GM19043 (cell line): Measurements from ENCODE around the gene HUNK.
"Not testable (repeated sequence)": the region's sequence is repeated elsewhere in the genome, so short reads cannot be mapped to it uniquely, and the experiment has no call there.

Experiments
- ATAC-seq: cut with Tn5 transposase; IDR thresholded peaks from one replicate; pipeline ENCODE4 v1.9.1; 2021; ENCODE audit warnings: low read depth; ENCODE audit not compliant: unreplicated experiment

Gene HUNK

GRCh38 chr21:31946231-31946630 lies 73.4 kb downstream of the HUNK start:
- no peak for ATAC-seq

DNA sequence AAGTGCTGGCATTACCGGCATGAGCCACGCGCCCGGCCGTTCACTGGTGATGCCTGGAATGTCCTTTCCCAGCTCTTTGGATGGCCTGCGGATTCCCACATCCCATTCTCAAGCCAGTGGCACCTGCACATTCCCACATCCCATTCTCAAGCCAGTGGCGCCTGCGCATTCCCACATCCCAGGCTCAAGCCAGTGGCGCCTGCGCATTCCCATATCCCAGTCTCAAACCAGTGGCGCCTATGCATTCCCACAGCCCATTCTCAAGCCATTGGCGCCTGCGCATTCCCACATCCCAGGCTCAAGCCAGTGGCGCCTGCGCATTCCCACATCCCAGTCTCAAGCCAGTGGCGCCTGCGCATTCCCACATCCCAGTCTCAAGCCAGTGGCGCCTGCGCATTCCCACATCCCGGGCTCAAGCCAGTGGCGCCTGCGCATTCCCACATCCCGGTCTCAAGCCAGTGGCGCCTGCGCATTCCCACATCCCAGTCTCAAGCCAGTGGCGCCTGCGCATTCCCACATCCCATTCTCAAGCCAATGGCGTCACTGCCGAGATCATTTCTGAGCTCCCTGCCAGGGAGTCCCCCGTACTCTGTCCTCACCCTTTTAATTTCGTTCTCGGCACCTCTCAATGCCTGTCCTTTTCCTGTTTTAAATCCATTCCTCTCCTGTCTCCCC lies 74.2 kb downstream of the HUNK start:
- not testable (repeated sequence) for ATAC-seq

DNA sequence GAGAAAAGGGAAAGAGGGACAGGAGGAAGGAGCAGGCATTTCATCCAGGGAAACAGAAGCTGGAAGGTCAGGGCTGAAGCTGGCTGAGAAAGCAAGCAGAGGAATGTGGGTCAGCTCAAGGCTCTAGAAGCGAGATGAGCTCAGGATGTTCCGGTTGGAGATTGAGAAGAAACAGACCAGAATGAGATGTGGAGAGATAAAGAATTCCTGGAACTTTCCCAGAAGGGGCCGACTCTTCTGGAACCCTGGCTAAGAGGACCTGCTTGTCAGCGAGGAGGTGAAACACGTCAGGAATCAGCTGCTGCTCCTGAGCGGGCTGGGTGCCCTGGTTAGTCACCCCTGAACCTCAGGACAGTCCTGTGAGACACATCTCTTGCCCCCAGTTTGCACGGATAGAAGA lies 75.9 kb downstream of the HUNK start:
- no peak for ATAC-seq

- ATAC-seq, result no peak
Measured at GRCh38 chr21:31952828-31953227, 80.0 kb downstream of the HUNK start.

- ATAC-seq, result no peak
Measured at GRCh38 chr21:31957631-31958030, 84.8 kb downstream of the HUNK start.

- ATAC-seq, result no peak
Measured at GRCh38 chr21:31959881-31960280, 87.1 kb downstream of the HUNK start.

DNA sequence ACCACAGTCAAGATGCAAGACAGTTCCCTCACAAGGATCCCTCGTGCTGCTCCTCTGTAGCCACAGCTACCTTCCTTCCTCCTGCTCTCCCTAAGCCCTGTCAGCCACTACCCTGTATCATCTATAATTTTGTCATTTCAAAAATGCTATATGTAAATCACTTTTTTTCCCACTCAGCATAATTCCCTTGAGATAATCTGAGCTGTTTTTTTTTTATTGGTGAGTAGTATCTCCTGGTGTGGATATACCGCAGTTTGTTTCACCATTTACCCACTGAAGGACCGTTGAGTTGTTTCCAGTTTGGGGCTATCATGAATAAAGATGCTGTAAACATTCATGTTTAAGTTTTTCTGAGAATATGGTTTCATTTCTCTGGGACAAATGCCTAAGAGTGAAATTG lies 88.2 kb downstream of the HUNK start:
- no peak for ATAC-seq

- no peak for ATAC-seq
Measured at GRCh38 chr21:31961704-31962103, 88.9 kb downstream of the HUNK start.

GRCh38 chr21:31964692-31965091 lies 91.9 kb downstream of the HUNK start:
- no peak for ATAC-seq

DNA sequence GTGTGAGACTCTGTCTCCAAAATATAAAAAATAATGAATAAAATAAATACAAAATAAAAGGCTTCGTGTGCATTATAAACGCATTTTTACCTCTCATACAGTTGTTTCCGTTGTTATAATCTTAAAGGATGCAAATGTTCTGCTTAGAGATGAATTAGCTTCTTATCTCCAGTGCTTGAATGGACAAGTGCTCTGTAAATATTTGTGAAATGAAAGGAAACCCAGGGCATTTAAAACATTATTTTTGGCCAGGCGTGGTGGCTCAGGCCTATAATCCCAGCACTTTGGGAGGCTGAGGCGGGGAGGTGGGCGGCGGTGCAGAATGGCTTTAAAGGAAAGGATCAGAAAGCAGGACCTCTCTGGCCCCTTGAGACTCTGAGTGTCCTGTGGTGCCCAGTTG lies 94.5 kb downstream of the HUNK start:
- ATAC-seq, result no peak

DNA sequence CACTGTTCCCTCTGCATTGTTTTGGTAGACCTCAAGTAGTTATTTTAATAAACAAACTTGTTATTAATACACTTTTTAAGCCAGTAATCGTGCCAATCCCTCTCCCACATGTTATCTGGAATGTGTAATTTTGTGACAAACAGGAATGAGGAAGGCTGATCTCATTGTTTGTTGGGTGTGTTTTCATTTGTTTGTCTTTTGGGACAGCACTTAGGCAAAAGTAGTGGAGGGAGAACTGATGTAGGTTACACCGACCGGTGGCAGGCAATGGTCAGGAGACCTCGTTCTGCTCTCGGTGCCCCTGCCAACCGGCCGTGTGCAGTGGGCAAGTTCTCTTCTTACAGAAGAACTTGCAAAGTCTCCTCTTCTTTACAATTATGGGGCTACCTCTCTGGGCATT lies 99.8 kb downstream of the HUNK start:
- ATAC-seq, result no peak

- no peak for ATAC-seq
Measured at GRCh38 chr21:31973402-31973944, 100.7 kb downstream of the HUNK start.

- no peak for ATAC-seq
Measured at GRCh38 chr21:31974454-31974985, 101.7 kb downstream of the HUNK start.

DNA sequence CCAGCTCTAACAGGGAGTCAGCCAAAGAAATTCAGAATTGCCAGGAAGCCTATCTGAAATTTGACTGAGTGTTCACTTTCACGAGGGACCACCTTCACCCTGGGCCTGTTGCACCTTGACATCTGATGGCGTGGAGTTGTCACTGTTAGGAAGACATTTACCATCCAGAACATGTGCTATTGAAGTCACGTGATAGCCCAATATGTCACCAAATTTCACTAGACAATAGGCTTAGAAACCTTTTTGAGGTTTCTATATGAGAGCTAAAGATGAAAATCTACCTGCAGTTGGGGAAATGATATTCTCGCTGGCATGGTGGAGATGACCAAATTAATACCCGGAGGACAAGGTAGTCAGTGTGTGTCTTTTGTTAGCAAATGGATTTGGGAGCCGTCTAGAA lies 102.7 kb downstream of the HUNK start:
- ATAC-seq, result no peak

DNA sequence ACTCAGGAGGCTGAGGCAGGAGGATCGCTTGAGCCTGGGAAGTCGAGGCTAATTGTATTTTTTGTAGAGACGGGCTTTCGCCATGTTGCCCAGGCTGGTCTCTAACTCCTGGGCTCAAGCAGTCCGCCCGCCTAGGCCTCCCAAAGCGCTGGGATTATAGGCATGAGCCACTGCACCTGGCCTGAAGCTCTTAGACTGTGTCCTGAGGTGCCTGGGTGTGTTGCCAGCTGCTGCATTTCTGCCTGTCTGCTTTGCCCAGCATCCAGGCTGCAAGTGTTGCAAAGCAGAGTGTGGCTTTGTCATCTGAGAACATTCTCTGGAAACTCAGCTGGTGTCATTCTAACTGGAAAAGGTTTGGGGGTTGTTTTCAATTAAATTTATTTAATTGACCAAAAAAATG lies 105.0 kb downstream of the HUNK start:
- ATAC-seq, result no peak

GRCh38 chr21:31983120-31983519 lies 110.3 kb downstream of the HUNK start:
- no peak for ATAC-seq

DNA sequence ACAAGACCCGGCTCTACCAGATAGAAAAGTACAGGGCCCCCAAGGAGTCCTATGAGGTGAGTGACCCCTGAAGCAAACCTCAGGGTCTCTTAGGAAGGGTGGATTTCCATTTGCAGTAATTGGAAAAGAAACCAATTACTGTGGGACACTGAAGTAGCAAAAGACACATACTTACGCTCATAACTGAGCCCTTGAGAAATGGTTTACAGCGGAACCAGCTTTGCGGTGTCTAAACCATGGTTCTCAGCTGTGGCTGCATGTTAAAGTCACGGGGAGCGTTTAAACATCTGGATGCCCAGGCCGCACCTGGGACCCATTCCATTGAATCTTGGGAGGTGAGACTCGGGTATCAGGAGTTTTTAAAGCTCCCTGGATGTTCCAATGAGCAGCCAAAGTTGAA lies 110.7 kb downstream of the HUNK start:
- no peak for ATAC-seq

- ATAC-seq, result no peak
Measured at GRCh38 chr21:31985398-31985797, 112.6 kb downstream of the HUNK start.

GRCh38 chr21:31986035-31986856 lies 113.4 kb downstream of the HUNK start:
- ATAC-seq, result no peak

- ATAC-seq, result no peak
Measured at GRCh38 chr21:31987696-31988095, 114.9 kb downstream of the HUNK start.

DNA sequence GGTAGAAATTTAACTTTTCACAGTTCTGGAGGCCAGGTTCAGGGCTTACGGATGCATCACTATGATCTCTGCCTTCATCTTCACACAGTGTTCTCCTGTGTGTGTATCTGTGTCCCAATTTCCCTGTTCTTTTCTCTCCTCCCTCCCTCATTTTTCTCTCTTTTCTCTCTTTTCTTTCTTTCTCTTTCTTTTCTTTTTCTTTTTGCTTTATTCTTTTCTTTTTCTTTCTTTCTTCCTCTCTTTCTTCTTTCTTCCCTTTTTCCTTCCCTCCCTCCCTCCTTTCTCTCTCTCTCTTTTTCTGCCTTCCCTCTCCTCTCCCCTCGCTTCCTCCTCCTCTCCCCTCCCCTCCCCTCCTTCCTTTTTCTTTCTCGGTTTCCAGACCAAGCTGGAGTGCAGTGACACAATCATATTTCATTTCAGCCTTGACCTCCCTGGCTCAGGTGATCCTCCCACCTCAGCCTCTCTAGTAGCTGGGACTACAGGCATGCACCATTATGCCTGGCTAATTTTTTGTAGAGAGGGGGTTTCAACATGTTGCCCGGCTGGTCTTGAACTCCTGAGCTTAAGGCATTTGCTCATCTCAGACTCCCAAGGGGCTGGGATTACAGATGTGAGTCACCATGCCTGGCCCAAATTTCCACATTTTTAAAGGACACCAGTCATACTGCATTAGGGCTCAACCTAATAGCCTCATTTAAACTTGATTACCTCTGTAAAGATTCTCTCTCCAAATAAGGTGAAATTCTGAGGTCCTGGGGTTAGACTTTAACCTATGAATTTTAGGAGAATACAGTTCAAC lies 115.9 kb downstream of the HUNK start:
- no peak for ATAC-seq
